Suprapubic skin (tissue), 4 donors: ENCODE results near the gene NKPD1. TPM values are rescaled to one million over a fixed set of nuclear protein-coding genes. Genes with fewer than 3 reads are reported as not detected.

Source experiments
- DNase-seq, 2 donors: peaks; one replicate each; pipeline ENCODE4 v3.0.0-alpha.2; 2019; ENCODE audit warnings: low spot score in 2 of 2
- H3K27ac ChIP-seq: fragments of 200-600 bp; sonication (generic); one replicate; pipeline ENCODE4 v1.5.1; 2019
- H3K27me3 ChIP-seq: fragments of 200-600 bp; sonication (generic); one replicate; pipeline ENCODE4 v1.5.1; 2019
- H3K36me3 ChIP-seq: fragments of 200-600 bp; sonication (generic); one replicate; pipeline ENCODE4 v1.5.1; 2019
- H3K4me1 ChIP-seq: fragments of 200-600 bp; sonication (generic); one replicate; pipeline ENCODE4 v1.5.1; 2019
- H3K4me3 ChIP-seq: fragments of 200-600 bp; sonication (generic); one replicate; pipeline ENCODE4 v1.5.1; 2019; ENCODE audit warnings: mild to moderate bottlenecking
- H3K9me3 ChIP-seq: fragments of 200-600 bp; sonication (generic); one replicate; pipeline ENCODE4 v1.5.1; 2019
- EP300 ChIP-seq: sonication (generic); formaldehyde crosslinking; IDR thresholded peaks from one replicate; pipeline ENCODE4 v1.6.1; 2017; ENCODE audit warnings: antibody characterized with exemption
- POLR2A ChIP-seq, 2 donors: fragments of 450-650 bp; IDR thresholded peaks; one replicate each; pipeline ENCODE4 v1.6.1; 2017; ENCODE audit warnings: antibody characterized with exemption in 2 of 2, mild to moderate bottlenecking in 2 of 2, moderate library complexity in 2 of 2
- POLR2AphosphoS5 ChIP-seq, 3 donors: sonication (generic); formaldehyde crosslinking; IDR thresholded peaks; one replicate each; pipeline ENCODE4 v1.6.1; 2017; ENCODE audit warnings: antibody characterized with exemption in 3 of 3
- WGBS: methylation state at CpG from one replicate; pipeline ENCODE4 v1.1.5; 2018; 5-methylcytosine and 5-hydroxymethylcytosine counted together
- total RNA-seq, 4 donors: library from RNA; depleted of rRNA; stranded (reverse); fragments of >200 nt; gene quantifications; one replicate each; pipeline ENCODE4 v1.1.0, GENCODE V29; 2016
- TF ChIP-seq, protein P1 (sequence below), 2 donors: fragments of 200-600 bp in 1 of 2; fragments of 450-650 bp in 1 of 2; sonication (generic) in 1 of 2; IDR thresholded peaks; one replicate each; pipeline ENCODE4 v1.5.1; 2016 to 2019; ENCODE audit warnings: antibody characterized with exemption in 2 of 2, mild to moderate bottlenecking in 1 of 2, moderate library complexity in 1 of 2

Gene NKPD1
- total RNA-seq, 4 donors from 2014 or later: 22.4 to 60.4 (median 51.1) TPM

- H3K27me3 ChIP-seq: no peaks in the 10 kb centered on the region
- no peak overlapping the region for H3K4me3 ChIP-seq
- H3K36me3 ChIP-seq: no peaks in the 10 kb centered on the region
- no peak overlapping the region for H3K27ac ChIP-seq
- WGBS: 77% methylated on average over 12 of the region's 12 CpGs
- TF ChIP-seq POLR2A (IDR thresholded peaks at IDR 0.05): no peak
- TF ChIP-seq, protein P1, sequence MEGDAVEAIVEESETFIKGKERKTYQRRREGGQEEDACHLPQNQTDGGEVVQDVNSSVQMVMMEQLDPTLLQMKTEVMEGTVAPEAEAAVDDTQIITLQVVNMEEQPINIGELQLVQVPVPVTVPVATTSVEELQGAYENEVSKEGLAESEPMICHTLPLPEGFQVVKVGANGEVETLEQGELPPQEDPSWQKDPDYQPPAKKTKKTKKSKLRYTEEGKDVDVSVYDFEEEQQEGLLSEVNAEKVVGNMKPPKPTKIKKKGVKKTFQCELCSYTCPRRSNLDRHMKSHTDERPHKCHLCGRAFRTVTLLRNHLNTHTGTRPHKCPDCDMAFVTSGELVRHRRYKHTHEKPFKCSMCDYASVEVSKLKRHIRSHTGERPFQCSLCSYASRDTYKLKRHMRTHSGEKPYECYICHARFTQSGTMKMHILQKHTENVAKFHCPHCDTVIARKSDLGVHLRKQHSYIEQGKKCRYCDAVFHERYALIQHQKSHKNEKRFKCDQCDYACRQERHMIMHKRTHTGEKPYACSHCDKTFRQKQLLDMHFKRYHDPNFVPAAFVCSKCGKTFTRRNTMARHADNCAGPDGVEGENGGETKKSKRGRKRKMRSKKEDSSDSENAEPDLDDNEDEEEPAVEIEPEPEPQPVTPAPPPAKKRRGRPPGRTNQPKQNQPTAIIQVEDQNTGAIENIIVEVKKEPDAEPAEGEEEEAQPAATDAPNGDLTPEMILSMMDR (IDR thresholded peaks at IDR 0.05): no peak
- TF ChIP-seq EP300: no peak
- no peak for TF ChIP-seq POLR2AphosphoS5 (IDR thresholded peaks at IDR 0.05)
- H3K4me1 ChIP-seq: peaks cover 54% of the 10 kb centered on the region
- DNase-seq: no peak
- H3K9me3 ChIP-seq: no peaks in the 10 kb centered on the region
Observed at GRCh38 chr19:45173816-45174215, 13.0 kb upstream of the NKPD1 start.

- 78% methylated on average over 7 of the region's 18 CpGs for WGBS
- H3K4me1 ChIP-seq: peaks cover 52% of the 10 kb centered on the region
Observed at GRCh38 chr19:45172611-45173208, 11.9 kb upstream of the NKPD1 start.

DNA sequence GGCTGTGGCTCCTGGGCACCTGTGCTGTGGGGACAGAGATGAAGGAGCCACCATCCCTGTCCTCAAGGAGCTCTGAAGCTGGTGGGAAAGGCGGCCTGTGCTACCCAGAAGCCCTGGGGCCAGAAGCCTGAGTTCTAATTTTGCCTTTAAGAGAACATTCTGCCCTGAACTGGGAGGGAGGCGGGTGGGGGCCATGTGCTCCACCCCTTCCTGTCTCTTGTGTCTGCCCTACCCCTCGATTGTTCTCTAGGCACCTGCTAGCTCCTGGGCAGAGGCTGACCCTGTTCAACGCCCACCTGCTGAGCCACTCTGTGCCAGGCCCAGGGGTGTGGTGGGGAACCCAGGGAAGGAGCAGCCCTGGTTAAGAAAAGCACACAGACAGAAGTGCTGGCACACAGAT lies 11.4 kb upstream of the NKPD1 start:
- Histone ChIP-seq H3K4me1 (peaks cover 49% of the 10 kb centered on the region), H3K27me3 (no peaks in the 10 kb centered on the region), H3K27ac (peak overlapping the region; percentile 11), H3K36me3 (no peaks in the 10 kb centered on the region), H3K9me3 (no peaks in the 10 kb centered on the region), H3K4me3 (no peak overlapping the region)
- no CpG with 5 or more reads among the region's 4 CpGs for WGBS
- TF ChIP-seq POLR2A (IDR thresholded peaks at IDR 0.05): no peak
- no peak for TF ChIP-seq EP300
- TF ChIP-seq, protein P1 (IDR thresholded peaks at IDR 0.05): no peak
- no peak for TF ChIP-seq POLR2AphosphoS5 (IDR thresholded peaks at IDR 0.05)
- no peak for DNase-seq

More at GRCh38 chr19:45172611-45173208, 11.9 kb upstream of the NKPD1 start:
- Histone ChIP-seq H3K4me3 (no peak overlapping the region), H3K36me3 (no peaks in the 10 kb centered on the region), H3K27me3 (no peaks in the 10 kb centered on the region), H3K9me3 (no peaks in the 10 kb centered on the region), H3K27ac (peak overlapping the region; percentile 11)
- TF ChIP-seq POLR2A (IDR thresholded peaks at IDR 0.05) (no peak), POLR2AphosphoS5 (IDR thresholded peaks at IDR 0.05) (no peak), EP300 (no peak)
- TF ChIP-seq, protein P1 (IDR thresholded peaks at IDR 0.05): no peak
- no peak for DNase-seq

DNA sequence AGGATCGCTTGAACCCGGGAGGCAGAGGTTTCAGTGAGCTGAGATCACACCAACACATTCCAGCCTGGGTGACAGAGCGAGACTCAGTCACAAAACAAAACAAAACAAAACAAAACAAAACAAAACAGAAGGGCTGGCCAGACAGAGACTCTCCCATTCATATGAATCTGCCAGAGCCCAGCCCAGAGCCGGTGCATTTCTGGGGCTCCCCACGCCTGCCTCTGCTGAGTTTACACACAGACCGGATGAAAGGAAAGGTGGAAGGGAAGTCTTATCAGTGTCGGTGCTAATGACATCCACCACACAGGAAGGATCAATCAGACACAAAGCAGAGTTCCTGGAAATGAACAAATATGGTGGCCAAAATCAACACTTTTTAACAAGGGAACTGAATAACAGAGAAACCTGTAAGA lies 10.4 kb upstream of the NKPD1 start:
- Histone ChIP-seq H3K4me1 (peaks cover 47% of the 10 kb centered on the region), H3K9me3 (no peaks in the 10 kb centered on the region), H3K4me3 (no peak overlapping the region), H3K27ac (no peak overlapping the region), H3K36me3 (no peaks in the 10 kb centered on the region), H3K27me3 (no peaks in the 10 kb centered on the region)
- no peak for DNase-seq
- WGBS: 49% methylated on average over 7 of the region's 7 CpGs
- no peak for TF ChIP-seq EP300
- TF ChIP-seq POLR2AphosphoS5 (IDR thresholded peaks at IDR 0.05): no peak
- TF ChIP-seq, protein P1 (IDR thresholded peaks at IDR 0.05): no peak
- no peak for TF ChIP-seq POLR2A (IDR thresholded peaks at IDR 0.05)

GRCh38 chr19:45170146-45171106 lies 9.6 kb upstream of the NKPD1 start:
- no peak overlapping the region for H3K27ac ChIP-seq
- 78% methylated on average over 10 of the region's 21 CpGs for WGBS
- H3K4me3 ChIP-seq: no peak overlapping the region

More at GRCh38 chr19:45170146-45171106, 9.6 kb upstream of the NKPD1 start:
- no peaks in the 10 kb centered on the region for H3K36me3 ChIP-seq
- H3K27me3 ChIP-seq: no peaks in the 10 kb centered on the region
- no peak for DNase-seq
- H3K4me1 ChIP-seq: peaks cover 46% of the 10 kb centered on the region
- no peaks in the 10 kb centered on the region for H3K9me3 ChIP-seq
- TF ChIP-seq EP300: no peak
- TF ChIP-seq POLR2A (IDR thresholded peaks at IDR 0.05): no peak
- no peak for TF ChIP-seq POLR2AphosphoS5 (IDR thresholded peaks at IDR 0.05)
- TF ChIP-seq, protein P1 (IDR thresholded peaks at IDR 0.05): no peak
